Measurements from ENCODE around the gene EML3.

EML3 gene

GRCh38 chr11:62607714-62608113 lies 4.9 kb downstream of the EML3 start:
- ChIA-PET POLR2A (interaction anchor here (0.9 kb wide), 1 partner anchor 16 kb away, joined by 4 read pairs; the partner anchor contains the start of gene TUT1), CTCF (interaction anchor here (1.4 to 12.0 kb wide), 4 partner anchors 8 to 183 kb away, joined by 4 to 95 read pairs (median 27); partner anchors contain the start of genes B3GAT3 and TUT1)
- TF ChIP-seq CTCF (IDR thresholded peaks at IDR 0.05; ENCODE audit: insufficient read depth, low read length, missing control alignments): no peak

GRCh38 chr11:62605902-62606301 lies 6.7 kb downstream of the EML3 start:
- CTCF ChIA-PET: interaction anchor here (12.0 kb wide), 1 partner anchor 12 kb away, joined by 95 read pairs; the partner anchor contains the start of gene TUT1
- POLR2A ChIA-PET: interaction anchor here (2.6 kb wide), 1 partner anchor 14 kb away, joined by 11 read pairs; the partner anchor contains the start of gene TUT1
- no peak for TF ChIP-seq CTCF (IDR thresholded peaks at IDR 0.05; ENCODE audit: insufficient read depth, low read length, missing control alignments)
- H3K4me3 ChIP-seq (ENCODE audit: low read depth, low read length): no peak overlapping the region
- no peak for DNase-seq (ENCODE audit: low read depth, low spot score)

More at GRCh38 chr11:62607714-62608113, 4.9 kb downstream of the EML3 start:
- no peak overlapping the region for H3K4me3 ChIP-seq (ENCODE audit: low read depth, low read length)
- DNase-seq (ENCODE audit: low read depth, low spot score): no peak

GRCh38 chr11:62605467-62605866 lies 7.1 kb downstream of the EML3 start:
- ChIA-PET POLR2A (interaction anchor here (2.6 kb wide), 1 partner anchor 14 kb away, joined by 11 read pairs; the partner anchor contains the start of gene TUT1), CTCF (interaction anchor here (12.0 kb wide), 1 partner anchor 11 kb away, joined by 95 read pairs; the partner anchor contains the start of gene TUT1)
- no peak for TF ChIP-seq CTCF (IDR thresholded peaks at IDR 0.05; ENCODE audit: insufficient read depth, low read length, missing control alignments)

GRCh38 chr11:62604460-62605120 lies 8.0 kb downstream of the EML3 start:
- no peak overlapping the region for H3K4me3 ChIP-seq (ENCODE audit: low read depth, low read length)
- TF ChIP-seq CTCF (IDR thresholded peaks at IDR 0.05; ENCODE audit: insufficient read depth, low read length, missing control alignments): no peak
- ChIA-PET POLR2A (interaction anchor here (2.6 kb wide), 1 partner anchor 13 kb away, joined by 11 read pairs; the partner anchor contains the start of gene TUT1), CTCF (interaction anchor here (1.3 to 12.0 kb wide), 6 partner anchors 7 to 210 kb away, joined by 3 to 95 read pairs (median 6); partner anchors contain the start of genes B3GAT3, EML3, ROM1 and TUT1)
- no peak for DNase-seq (ENCODE audit: low read depth, low spot score)

More at GRCh38 chr11:62605467-62605866, 7.1 kb downstream of the EML3 start:
- H3K4me3 ChIP-seq (ENCODE audit: low read depth, low read length): no peak overlapping the region
- no peak for DNase-seq (ENCODE audit: low read depth, low spot score)

GRCh38 chr11:62603776-62604299 lies 8.7 kb downstream of the EML3 start:
- ChIA-PET POLR2A (interaction anchor here (2.6 kb wide), 1 partner anchor 12 kb away, joined by 11 read pairs; the partner anchor contains the start of gene TUT1), CTCF (interaction anchor here (1.0 to 12.0 kb wide), 7 partner anchors 8 to 209 kb away, joined by 3 to 95 read pairs (median 5); partner anchors contain the start of genes B3GAT3, EML3, ROM1 and TUT1)
- TF ChIP-seq CTCF (IDR thresholded peaks at IDR 0.05; ENCODE audit: insufficient read depth, low read length, missing control alignments): no peak
- H3K4me3 ChIP-seq (ENCODE audit: low read depth, low read length): no peak overlapping the region
- DNase-seq (ENCODE audit: low read depth, low spot score): no peak

- ChIA-PET POLR2A (no interaction called here), CTCF (interaction anchor here (1.0 to 12.0 kb wide), 5 partner anchors 9 to 178 kb away, joined by 3 to 95 read pairs (median 6); partner anchors contain the start of genes EML3, ROM1 and TUT1)
- H3K4me3 ChIP-seq (ENCODE audit: low read depth, low read length): peak overlapping the region; percentile 56
- TF ChIP-seq CTCF (IDR thresholded peaks at IDR 0.05; ENCODE audit: insufficient read depth, low read length, missing control alignments): no peak
- DNase-seq (ENCODE audit: low read depth, low spot score): no peak
These were observed 9.5 kb downstream of the EML3 start for GRCh38 chr11:62603072-62603408.

All from AG04449 (cell line).